WERI-Rb-1 (cell line): ENCODE data around the gene SUDS3.

Experiments
- DNase-seq: peaks from one replicate; pipeline ENCODE4 v3.0.0-alpha.2; 2020
- H3K27ac ChIP-seq: fragments of 250-450 bp; sonication (Bioruptor Pico); 2 replicates; pipeline ENCODE4 v1.5.1; 2020; ENCODE audit warnings: mild to moderate bottlenecking, moderate library complexity
- H3K27me3 ChIP-seq: fragments of 250-450 bp; sonication (Bioruptor Pico); 2 replicates; pipeline ENCODE4 v1.5.1; 2021; ENCODE audit warnings: mild to moderate bottlenecking, low read depth, moderate library complexity; ENCODE audit not compliant: insufficient read depth, severe bottlenecking
- H3K36me3 ChIP-seq: fragments of 250-450 bp; sonication (Bioruptor Pico); 2 replicates; pipeline ENCODE4 v1.5.1; 2020; ENCODE audit warnings: mild to moderate bottlenecking, moderate library complexity
- H3K4me3 ChIP-seq: 2 replicates; pipeline ENCODE4 v1.5.1; 2011; ENCODE audit warnings: low read depth, mild to moderate bottlenecking, control low read depth, low read length
- H3K9me3 ChIP-seq: fragments of 250-450 bp; sonication (Bioruptor Pico); 2 replicates; pipeline ENCODE4 v1.5.1; 2021; ENCODE audit warnings: mild to moderate bottlenecking, moderate library complexity; ENCODE audit not compliant: severe bottlenecking
- CTCF ChIP-seq: IDR thresholded peaks from 2 replicates; pipeline ENCODE4 v1.5.1; 2011; ENCODE audit warnings: low read depth, mild to moderate bottlenecking, control low read depth, inconsistent platforms, low read length

Gene SUDS3

GRCh38 chr12:118424884-118425283, 48.5 kb downstream of the SUDS3 start:
- no peak overlapping the region for H3K4me3 ChIP-seq
- no peaks in the 10 kb centered on the region for H3K27me3 ChIP-seq
- no peak overlapping the region for H3K27ac ChIP-seq
- no peak for TF ChIP-seq CTCF
- DNase-seq = no peak
- H3K36me3 ChIP-seq = no peaks in the 10 kb centered on the region
- no peaks in the 10 kb centered on the region for H3K9me3 ChIP-seq

- DNase-seq = no peak
- H3K27ac ChIP-seq = no peak overlapping the region
- no peaks in the 10 kb centered on the region for H3K27me3 ChIP-seq
- H3K9me3 ChIP-seq = no peaks in the 10 kb centered on the region
- TF ChIP-seq CTCF = no peak
- H3K36me3 ChIP-seq = no peaks in the 10 kb centered on the region
- no peak overlapping the region for H3K4me3 ChIP-seq
These were observed 49.0 kb downstream of the SUDS3 start for GRCh38 chr12:118425364-118425763.

GRCh38 chr12:118427819-118428218, 51.5 kb downstream of the SUDS3 start:
- TF ChIP-seq CTCF = no peak
- no peak overlapping the region for H3K4me3 ChIP-seq
- H3K27ac ChIP-seq = no peak overlapping the region
- H3K36me3 ChIP-seq = no peaks in the 10 kb centered on the region
- H3K9me3 ChIP-seq = no peaks in the 10 kb centered on the region
- DNase-seq = no peak
- no peaks in the 10 kb centered on the region for H3K27me3 ChIP-seq

GRCh38 chr12:118428643-118429042, 52.3 kb downstream of the SUDS3 start:
- Histone ChIP-seq H3K27me3 (no peaks in the 10 kb centered on the region), H3K4me3 (no peak overlapping the region), H3K27ac (no peak overlapping the region), H3K9me3 (no peaks in the 10 kb centered on the region), H3K36me3 (no peaks in the 10 kb centered on the region)
- no peak for TF ChIP-seq CTCF
- DNase-seq = no peak

- TF ChIP-seq CTCF = no peak
- no peaks in the 10 kb centered on the region for H3K9me3 ChIP-seq
- no peak overlapping the region for H3K4me3 ChIP-seq
- no peak for DNase-seq
- no peaks in the 10 kb centered on the region for H3K27me3 ChIP-seq
- H3K27ac ChIP-seq = no peak overlapping the region
- no peaks in the 10 kb centered on the region for H3K36me3 ChIP-seq
These were observed 53.5 kb downstream of the SUDS3 start for GRCh38 chr12:118429688-118430383.

- H3K27me3 ChIP-seq = no peaks in the 10 kb centered on the region
- TF ChIP-seq CTCF = no peak
- DNase-seq = no peak
- H3K9me3 ChIP-seq = no peaks in the 10 kb centered on the region
- H3K36me3 ChIP-seq = no peaks in the 10 kb centered on the region
- no peak overlapping the region for H3K4me3 ChIP-seq
- H3K27ac ChIP-seq = no peak overlapping the region
These were observed 54.2 kb downstream of the SUDS3 start for GRCh38 chr12:118430516-118430915.
